Karpas-422 (cell line): ENCODE results near the gene RECQL. TPM values are rescaled to one million over a fixed set of nuclear protein-coding genes. Genes with fewer than 3 reads are reported as not detected.

Experiments
- DNase-seq: peaks from one replicate; pipeline ENCODE4 v3.0.0-alpha.2; 2015
- H2AFZ ChIP-seq: fragments of 200-600 bp; sonication (generic); 2 replicates; pipeline ENCODE4 v1.6.1; 2014; ENCODE audit warnings: antibody characterized with exemption, low read length, mixed read lengths
- H3K27ac ChIP-seq: fragments of 200-600 bp; sonication (generic); 2 replicates; pipeline ENCODE4 v1.5.1; 2014; ENCODE audit warnings: mild to moderate bottlenecking, low read length, moderate library complexity
- H3K27me3 ChIP-seq: fragments of 200-600 bp; sonication (generic); 2 replicates; pipeline ENCODE4 v1.6.1; 2014; ENCODE audit warnings: low read length, mixed read lengths
- H3K36me3 ChIP-seq: fragments of 200-600 bp; sonication (generic); 2 replicates; pipeline ENCODE4 v1.6.1; 2014; ENCODE audit warnings: low read length, mixed read lengths; ENCODE audit not compliant: insufficient read depth
- H3K4me1 ChIP-seq: fragments of 200-600 bp; sonication (generic); 2 replicates; pipeline ENCODE4 v1.6.1; 2014; ENCODE audit warnings: mild to moderate bottlenecking, low read length, mixed read lengths
- H3K4me2 ChIP-seq: fragments of 200-600 bp; sonication (generic); 2 replicates; pipeline ENCODE4 v1.6.1; 2014; ENCODE audit warnings: low read length, low read depth, mild to moderate bottlenecking; ENCODE audit not compliant: poor library complexity, severe bottlenecking
- H3K4me3 ChIP-seq: fragments of 200-600 bp; sonication (generic); 2 replicates; pipeline ENCODE4 v1.5.1; 2014; ENCODE audit warnings: mild to moderate bottlenecking, antibody characterized with exemption, low read length, mixed read lengths
- H3K79me2 ChIP-seq: fragments of 200-600 bp; sonication (generic); 2 replicates; pipeline ENCODE4 v1.6.1; 2014; ENCODE audit warnings: mild to moderate bottlenecking, low read length, mixed read lengths
- H3K9ac ChIP-seq: fragments of 200-600 bp; sonication (generic); 2 replicates; pipeline ENCODE4 v1.6.0; 2014; ENCODE audit warnings: low read length
- H3K9me2 ChIP-seq: fragments of 200-600 bp; sonication (generic), shearing (Covaris generic); replicated peaks from 2 replicates; pipeline ENCODE4 v1.6.0; 2014; ENCODE audit warnings: mild to moderate bottlenecking, low read length, moderate library complexity; ENCODE audit not compliant: insufficient read depth
- H3K9me3 ChIP-seq: fragments of 300-700, 200-600 bp; sonication (generic); 2 replicates; pipeline ENCODE4 v1.6.1; 2014; ENCODE audit warnings: low read length, mixed read lengths
- H4K20me1 ChIP-seq: fragments of 200-600 bp; sonication (generic); 2 replicates; pipeline ENCODE4 v1.6.1; 2014; ENCODE audit warnings: mild to moderate bottlenecking, antibody characterized with exemption, low read length, low read depth; ENCODE audit not compliant: insufficient read depth
- total RNA-seq: library from RNA; depleted of rRNA; stranded (reverse); fragments of >200 nt; shearing (Covaris generic); gene quantifications from 2 replicates; pipeline ENCODE4 v1.2.3, GENCODE V29; 2014; ENCODE audit warnings: low replicate concordance; rRNA removed

Gene RECQL, protein sequence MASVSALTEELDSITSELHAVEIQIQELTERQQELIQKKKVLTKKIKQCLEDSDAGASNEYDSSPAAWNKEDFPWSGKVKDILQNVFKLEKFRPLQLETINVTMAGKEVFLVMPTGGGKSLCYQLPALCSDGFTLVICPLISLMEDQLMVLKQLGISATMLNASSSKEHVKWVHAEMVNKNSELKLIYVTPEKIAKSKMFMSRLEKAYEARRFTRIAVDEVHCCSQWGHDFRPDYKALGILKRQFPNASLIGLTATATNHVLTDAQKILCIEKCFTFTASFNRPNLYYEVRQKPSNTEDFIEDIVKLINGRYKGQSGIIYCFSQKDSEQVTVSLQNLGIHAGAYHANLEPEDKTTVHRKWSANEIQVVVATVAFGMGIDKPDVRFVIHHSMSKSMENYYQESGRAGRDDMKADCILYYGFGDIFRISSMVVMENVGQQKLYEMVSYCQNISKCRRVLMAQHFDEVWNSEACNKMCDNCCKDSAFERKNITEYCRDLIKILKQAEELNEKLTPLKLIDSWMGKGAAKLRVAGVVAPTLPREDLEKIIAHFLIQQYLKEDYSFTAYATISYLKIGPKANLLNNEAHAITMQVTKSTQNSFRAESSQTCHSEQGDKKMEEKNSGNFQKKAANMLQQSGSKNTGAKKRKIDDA
- 44.5 and 47.2 TPM in 2 replicates for total RNA-seq

DNA sequence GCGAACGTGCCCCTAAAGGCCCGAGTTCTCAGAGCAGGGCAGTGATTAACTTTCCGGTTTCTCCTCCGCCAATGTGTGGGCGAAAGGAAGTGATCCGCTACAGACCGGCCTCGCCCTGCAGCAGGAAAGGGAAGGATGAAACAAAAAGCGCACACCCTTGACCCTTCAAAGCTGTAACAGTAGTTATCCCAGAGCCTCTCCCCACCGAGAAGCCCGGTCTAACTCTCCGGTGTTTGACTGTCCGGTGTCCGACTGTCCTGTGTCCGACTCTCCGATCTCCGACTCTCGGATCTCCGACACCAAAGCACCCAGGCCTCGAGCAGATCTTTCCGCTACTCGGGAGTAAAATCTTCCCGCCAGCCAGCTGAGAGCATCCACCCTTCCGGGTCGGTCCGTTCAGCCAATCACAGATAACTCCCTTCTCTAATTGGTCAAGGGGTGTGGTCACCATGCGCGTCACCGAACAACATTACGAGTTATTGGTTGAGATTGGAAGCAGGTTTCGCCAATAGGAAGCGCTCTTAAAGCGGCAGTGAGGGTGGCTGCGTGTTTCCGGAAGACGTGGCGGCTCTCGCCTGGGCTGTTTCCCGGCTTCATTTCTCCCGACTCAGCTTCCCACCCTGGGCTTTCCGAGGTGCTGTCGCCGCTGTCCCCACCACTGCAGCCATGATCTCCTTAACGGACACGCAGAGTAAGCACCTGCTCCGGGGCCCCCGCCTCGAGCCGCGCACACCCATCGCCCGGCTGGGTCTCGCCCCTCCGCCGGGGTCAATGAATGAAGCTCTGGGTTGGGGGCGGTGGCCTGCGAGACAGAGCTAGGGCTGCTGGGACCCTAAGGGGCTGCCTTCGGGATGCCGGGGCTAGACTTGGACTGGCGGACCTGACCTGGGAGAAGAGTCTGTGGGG lies at the start of gene RECQL, which contains the start of gene GOLT1B:
Gene RECQL, minus strand, starts transcription at position 378 of the 906 bp plus-strand sequence. CDS start 2,065 bp downstream, outside the sequence.
Gene GOLT1B, plus strand, starts transcription at position 532 of the 906 bp plus-strand sequence. Its CDS starts 135 bp downstream, at position 667.
- Histone ChIP-seq H3K4me2 (peak within 1 kb of the TSS; percentile 91), H3K9me3 (no peaks in the 10 kb centered on the region), H3K79me2 (peaks cover 91% of the 10 kb centered on the region), H3K27me3 (no peaks in the 10 kb centered on the region), H3K4me1 (peaks cover 46% of the 10 kb centered on the region), H3K36me3 (peaks cover 28% of the 10 kb centered on the region), H2AFZ (peak within 1 kb of the TSS; percentile 52; the same call in 1 of the 2 replicates), H3K27ac (peak within 1 kb of the TSS; percentile 75), H3K9ac (peak within 1 kb of the TSS; percentile 95), H4K20me1 (no peaks in the 10 kb centered on the region), H3K4me3 (peak within 1 kb of the TSS; percentile 95), H3K9me2 (no peaks in the 10 kb centered on the region)
- peak; percentile 98 for DNase-seq

DNA sequence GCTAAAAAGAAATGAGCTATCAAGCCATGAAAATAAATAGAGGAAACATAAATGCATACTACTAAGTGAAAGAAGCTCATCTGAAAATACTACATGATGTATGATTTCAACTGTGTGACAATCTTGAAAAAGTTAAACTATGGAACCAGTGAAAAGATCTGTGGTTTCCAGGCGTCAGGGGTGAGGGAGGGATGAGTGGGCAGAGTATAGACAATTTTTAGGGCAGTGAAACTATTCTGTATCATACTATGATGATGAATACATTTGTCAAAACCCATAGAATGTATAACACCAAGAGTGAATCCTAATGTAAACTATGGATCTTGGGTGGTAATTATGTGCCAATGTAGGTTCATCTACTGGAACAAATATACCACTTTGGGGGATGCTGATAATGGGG lies 46.0 kb upstream of the RECQL start:
- Histone ChIP-seq H3K4me1 (peaks cover 11% of the 10 kb centered on the region), H3K79me2 (no peaks in the 10 kb centered on the region), H4K20me1 (no peaks in the 10 kb centered on the region), H3K4me2 (no peak overlapping the region), H3K4me3 (no peak overlapping the region), H3K9ac (no peak overlapping the region), H3K9me3 (no peaks in the 10 kb centered on the region), H2AFZ (no peak overlapping the region), H3K9me2 (no peaks in the 10 kb centered on the region), H3K36me3 (no peaks in the 10 kb centered on the region), H3K27ac (no peak overlapping the region), H3K27me3 (no peaks in the 10 kb centered on the region)
- no peak for DNase-seq

- H4K20me1 ChIP-seq = no peaks in the 10 kb centered on the region
- H3K27ac ChIP-seq = no peak overlapping the region
- no peaks in the 10 kb centered on the region for H3K79me2 ChIP-seq
- no peak overlapping the region for H2AFZ ChIP-seq
- no peaks in the 10 kb centered on the region for H3K9me3 ChIP-seq
- peaks cover 3% of the 10 kb centered on the region for H3K4me1 ChIP-seq
- no peak overlapping the region for H3K4me2 ChIP-seq
- H3K4me3 ChIP-seq = no peak overlapping the region
- no peak for DNase-seq
- H3K9me2 ChIP-seq = no peaks in the 10 kb centered on the region
- no peak overlapping the region for H3K9ac ChIP-seq
- no peaks in the 10 kb centered on the region for H3K27me3 ChIP-seq
- no peaks in the 10 kb centered on the region for H3K36me3 ChIP-seq
These were observed 45.3 kb upstream of the RECQL start for GRCh38 chr12:21546716-21547115.

GRCh38 chr12:21545557-21545956 lies 44.1 kb upstream of the RECQL start:
- no peak overlapping the region for H2AFZ ChIP-seq
- H4K20me1 ChIP-seq = no peaks in the 10 kb centered on the region
- no peak overlapping the region for H3K9ac ChIP-seq
- no peaks in the 10 kb centered on the region for H3K4me1 ChIP-seq
- H3K4me2 ChIP-seq = no peak overlapping the region
- no peaks in the 10 kb centered on the region for H3K79me2 ChIP-seq
- H3K36me3 ChIP-seq = no peaks in the 10 kb centered on the region
- no peak for DNase-seq
- no peaks in the 10 kb centered on the region for H3K9me2 ChIP-seq
- no peak overlapping the region for H3K4me3 ChIP-seq
- H3K27me3 ChIP-seq = no peaks in the 10 kb centered on the region
- H3K9me3 ChIP-seq = no peaks in the 10 kb centered on the region
- no peak overlapping the region for H3K27ac ChIP-seq

DNA sequence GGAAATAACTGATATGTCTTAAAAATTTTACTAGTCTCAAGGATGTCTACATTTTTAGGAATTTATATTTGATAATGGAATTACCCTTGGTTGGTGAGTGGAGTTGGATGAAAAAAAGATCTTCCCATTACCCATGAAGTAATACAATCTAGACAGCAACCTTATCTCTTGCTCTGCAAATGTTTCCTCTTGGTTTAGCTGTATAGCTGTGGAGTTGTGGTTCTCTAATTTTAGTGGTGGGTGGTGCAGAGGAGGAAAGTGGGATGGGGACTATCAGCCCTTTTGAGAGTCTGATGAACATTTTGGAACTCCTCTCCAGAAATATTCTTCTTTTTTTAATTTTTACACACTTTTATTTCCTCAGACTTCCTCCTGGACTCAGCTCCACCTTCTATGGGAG lies 41.7 kb upstream of the RECQL start:
- Histone ChIP-seq H3K9me2 (no peaks in the 10 kb centered on the region), H3K27me3 (no peaks in the 10 kb centered on the region), H3K4me3 (no peak overlapping the region), H3K9me3 (no peaks in the 10 kb centered on the region), H3K27ac (no peak overlapping the region), H3K9ac (no peak overlapping the region), H3K4me1 (no peaks in the 10 kb centered on the region), H3K79me2 (no peaks in the 10 kb centered on the region), H4K20me1 (no peaks in the 10 kb centered on the region), H2AFZ (no peak overlapping the region), H3K36me3 (no peaks in the 10 kb centered on the region), H3K4me2 (no peak overlapping the region)
- DNase-seq = no peak

DNA sequence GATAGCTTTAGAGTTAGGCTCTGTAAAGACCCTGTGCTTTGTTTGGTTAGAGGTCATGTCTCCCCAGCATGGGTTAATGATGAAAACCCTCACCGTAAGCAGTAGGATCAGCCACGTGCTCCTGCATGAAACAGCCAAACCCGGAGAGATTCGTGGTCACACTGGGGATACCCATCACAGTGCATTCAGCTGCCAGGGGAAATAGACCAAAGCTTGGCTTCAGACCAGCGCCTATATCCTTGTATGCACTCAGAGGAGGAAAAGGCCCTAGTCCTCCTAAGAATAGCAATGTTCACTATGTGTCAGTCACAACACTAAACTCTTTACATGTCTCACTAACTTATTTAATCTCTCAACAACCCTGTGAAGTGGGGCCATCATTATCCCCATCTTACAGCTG lies 41.0 kb upstream of the RECQL start:
- Histone ChIP-seq H3K36me3 (no peaks in the 10 kb centered on the region), H3K4me1 (no peaks in the 10 kb centered on the region), H3K4me3 (no peak overlapping the region), H3K4me2 (no peak overlapping the region), H4K20me1 (no peaks in the 10 kb centered on the region), H3K9me3 (no peaks in the 10 kb centered on the region), H3K79me2 (no peaks in the 10 kb centered on the region), H2AFZ (no peak overlapping the region), H3K9ac (no peak overlapping the region), H3K27ac (no peak overlapping the region), H3K27me3 (no peaks in the 10 kb centered on the region), H3K9me2 (no peaks in the 10 kb centered on the region)
- DNase-seq = no peak

DNA sequence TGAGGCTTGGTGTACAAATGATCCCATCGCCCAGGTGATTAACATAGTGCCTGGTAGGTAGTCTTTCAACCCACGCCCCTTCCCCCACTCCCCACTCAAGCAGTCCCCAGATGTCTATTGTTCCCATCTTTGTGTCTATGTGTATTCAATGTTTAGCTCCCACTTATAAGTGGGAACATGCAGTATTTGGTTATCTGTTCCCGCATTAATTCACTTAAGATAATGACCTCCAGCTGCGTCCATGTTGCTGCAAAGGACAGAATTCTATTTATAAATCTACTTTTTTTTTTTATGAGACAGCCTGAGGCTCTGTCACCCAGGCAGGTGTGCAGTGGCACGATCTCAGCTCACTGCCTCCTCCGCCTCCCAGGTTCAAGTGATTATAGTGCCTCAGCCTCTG lies 40.3 kb upstream of the RECQL start:
- Histone ChIP-seq H2AFZ (no peak overlapping the region), H3K4me2 (no peak overlapping the region), H3K9ac (no peak overlapping the region), H3K4me1 (no peaks in the 10 kb centered on the region), H3K36me3 (no peaks in the 10 kb centered on the region), H3K79me2 (no peaks in the 10 kb centered on the region), H4K20me1 (no peaks in the 10 kb centered on the region), H3K27me3 (no peaks in the 10 kb centered on the region), H3K4me3 (no peak overlapping the region), H3K9me3 (no peaks in the 10 kb centered on the region), H3K27ac (no peak overlapping the region), H3K9me2 (no peaks in the 10 kb centered on the region)
- no peak for DNase-seq
